ENCODE results near the gene ALDOB. TPM values are rescaled to one million over a fixed set of nuclear protein-coding genes. Genes with fewer than 3 reads are reported as not detected.
"Not testable (repeated sequence)": the region's sequence is repeated elsewhere in the genome, so short reads cannot be mapped to it uniquely, and the experiment has no call there.

ALDOB gene
- total RNA-seq, 1 experiment from 2014 or later = not detected

DNA sequence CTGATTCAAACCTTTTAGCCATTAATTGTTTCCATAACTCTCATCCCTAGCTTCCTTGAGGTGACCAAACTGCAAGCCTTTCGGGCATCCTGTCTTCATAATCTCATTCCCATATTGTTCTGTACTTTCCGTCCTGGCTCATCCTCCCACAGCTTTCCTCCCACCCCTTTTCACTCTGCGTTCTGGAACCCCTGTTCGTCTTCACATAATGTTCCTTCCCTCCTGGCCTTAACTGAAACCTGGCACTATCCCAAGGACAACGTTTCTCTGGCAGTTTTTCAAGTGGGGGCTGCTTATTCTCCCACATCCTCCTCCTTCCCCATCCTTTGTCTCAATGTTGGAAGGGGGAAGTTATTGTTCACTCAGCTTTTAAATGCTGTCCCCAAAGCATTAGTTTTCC, 35.5 kb downstream of the ALDOB start:
- in situ Hi-C loops (cut with HindIII; ENCODE audit: low pct_unique_long_range_greater_than_20kb, low sequenced_read_pairs) = no loop called here
- no peak for DNase-seq (ENCODE audit: low read depth)

DNA sequence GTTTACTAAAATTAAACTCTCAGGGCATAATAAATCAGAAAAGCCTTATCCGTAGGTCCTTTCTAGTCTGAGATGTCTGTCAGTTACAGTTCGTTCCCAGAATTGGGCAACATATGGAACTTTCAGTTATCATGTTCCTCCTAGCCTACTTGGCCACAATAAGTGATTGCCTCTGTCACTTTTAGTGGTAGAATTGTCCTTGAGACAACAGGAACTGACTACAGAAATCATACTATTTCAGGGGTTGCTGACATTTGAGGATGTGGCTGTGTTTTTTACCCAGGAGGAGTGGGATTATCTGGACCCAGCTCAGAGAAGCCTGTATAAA, 36.0 kb downstream of the ALDOB start:
- in situ Hi-C loops (cut with HindIII; ENCODE audit: low pct_unique_long_range_greater_than_20kb, low sequenced_read_pairs) = no loop called here
- no peak for DNase-seq (ENCODE audit: low read depth)

DNA sequence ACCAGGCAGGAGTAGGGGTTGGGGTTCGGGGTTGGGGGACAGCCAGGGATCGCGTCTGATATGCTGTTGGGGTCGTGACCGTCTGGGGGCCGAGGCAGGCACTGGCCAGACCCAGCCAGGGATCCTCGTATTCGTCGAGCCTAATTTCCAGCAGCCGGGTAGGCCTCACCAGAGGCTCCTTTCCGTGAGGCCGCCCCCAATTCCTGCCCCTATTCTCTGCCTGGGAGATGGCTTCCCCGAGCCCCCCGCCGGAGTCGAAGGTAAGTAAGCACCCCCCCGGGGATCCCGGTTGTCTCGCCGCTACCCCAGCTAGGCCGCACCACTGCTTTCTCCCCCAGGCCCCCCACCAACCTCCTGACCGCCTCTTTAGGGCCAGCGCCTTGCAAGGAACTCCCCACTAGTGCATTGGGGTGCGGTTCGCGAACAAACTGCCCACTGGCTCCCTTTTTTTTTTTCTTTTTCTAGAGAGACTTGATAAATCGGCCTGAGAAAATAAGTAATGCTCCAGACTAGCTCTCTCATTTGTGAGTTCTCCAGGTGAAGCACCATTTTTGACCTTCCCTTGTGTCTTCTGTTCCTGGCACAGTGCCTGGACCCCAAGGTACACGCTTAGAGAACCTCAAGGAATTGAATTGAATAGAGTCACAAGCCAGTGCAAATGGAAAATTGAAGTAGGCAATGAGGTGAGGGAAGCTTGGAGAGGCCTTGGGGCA, 36.5 kb downstream of the ALDOB start:
- peak; percentile 9 for DNase-seq (ENCODE audit: low read depth)
- in situ Hi-C loops (cut with HindIII; ENCODE audit: low pct_unique_long_range_greater_than_20kb, low sequenced_read_pairs) = no loop called here

DNA sequence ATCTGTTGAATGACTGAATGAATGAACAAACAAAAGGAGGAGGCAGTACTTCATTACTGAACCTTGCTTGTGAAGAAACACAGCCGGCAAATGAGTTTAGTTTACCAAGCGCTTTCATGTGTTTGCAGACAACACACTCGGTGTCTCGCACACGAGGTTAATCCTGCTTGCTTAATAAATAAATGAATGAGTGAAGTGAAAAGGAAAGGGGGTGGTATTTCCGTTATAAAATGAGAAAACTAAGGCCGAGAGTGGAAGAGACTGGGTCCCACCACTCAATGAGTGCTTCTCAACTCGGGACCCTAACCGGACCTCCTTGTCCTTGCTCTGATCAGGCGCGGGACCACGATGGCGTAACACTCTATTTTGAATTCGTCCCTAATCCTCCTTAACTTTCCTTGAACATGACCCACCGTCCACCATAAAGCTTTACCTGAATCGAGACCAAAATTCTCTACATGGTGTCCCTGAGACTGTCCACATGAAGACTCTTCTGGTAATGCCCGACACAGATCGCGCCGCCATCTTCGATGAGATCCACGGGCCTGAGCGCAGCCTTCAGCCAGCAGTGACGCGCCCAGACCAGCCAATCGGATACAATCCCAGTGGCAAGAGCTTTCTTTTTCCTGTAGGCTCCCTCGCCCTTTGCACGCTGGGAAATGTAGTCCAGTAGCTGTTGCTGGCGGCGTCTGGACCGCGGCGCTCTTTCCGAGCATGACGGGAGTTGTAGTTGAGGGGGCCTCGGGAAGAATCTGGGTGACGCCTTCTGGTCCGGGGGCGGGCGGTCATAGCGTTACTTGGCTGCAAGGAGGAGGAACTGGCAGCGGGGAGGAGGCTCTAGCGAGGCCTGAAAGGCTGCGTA, 37.3 kb downstream of the ALDOB start, which contains the start of the genes MRPL50 and ZNF189:
Gene MRPL50, minus strand, starts transcription at position 551 of the 862 bp plus-strand sequence. Its CDS starts 26 bp downstream, at position 525.
Gene ZNF189, plus strand, starts transcription at position 784 of the 862 bp plus-strand sequence. CDS start 306 bp downstream, outside the sequence.
- in situ Hi-C loops (cut with HindIII; ENCODE audit: low pct_unique_long_range_greater_than_20kb, low sequenced_read_pairs) = no loop called here
- peak; percentile 99 for DNase-seq (ENCODE audit: low read depth)

DNA sequence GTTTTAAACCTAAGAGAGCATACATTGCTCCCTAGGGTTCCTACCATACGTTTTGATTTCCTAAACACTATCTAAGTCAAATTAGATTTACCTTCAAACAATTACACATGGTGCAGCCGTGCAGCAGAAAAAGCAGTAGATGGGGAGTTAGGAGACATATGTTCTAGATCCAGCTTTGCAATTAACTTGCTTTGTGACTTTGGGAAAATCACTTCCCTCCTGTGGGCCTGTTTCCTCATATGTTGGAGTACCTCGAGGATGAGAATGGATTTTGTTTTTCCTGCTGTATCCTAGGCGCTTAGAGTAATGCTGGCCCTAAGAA, 37.9 kb downstream of the ALDOB start:
- DNase-seq (ENCODE audit: low read depth) = no peak
- in situ Hi-C loops (cut with HindIII; ENCODE audit: low pct_unique_long_range_greater_than_20kb, low sequenced_read_pairs) = no loop called here

DNA sequence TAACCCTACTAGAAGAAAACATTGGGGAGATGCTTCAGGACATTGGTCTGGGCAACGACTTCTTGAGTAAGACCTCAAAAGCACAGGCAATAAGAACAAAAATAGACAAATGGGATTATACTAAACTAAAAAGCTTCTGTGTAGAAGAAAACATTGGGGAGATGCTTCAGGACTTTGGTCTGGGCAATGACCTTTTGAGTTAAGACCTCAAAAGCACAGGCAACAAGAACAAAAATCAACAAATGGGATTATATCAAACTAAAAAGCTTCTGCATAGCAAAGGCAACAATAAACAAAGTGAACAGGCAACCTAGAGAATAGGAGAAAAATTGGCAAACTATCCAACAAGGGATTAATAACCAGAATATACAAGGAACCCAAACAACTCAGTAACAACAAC, 40.9 kb downstream of the ALDOB start:
- in situ Hi-C loops (cut with HindIII; ENCODE audit: low pct_unique_long_range_greater_than_20kb, low sequenced_read_pairs) = no loop called here

DNA sequence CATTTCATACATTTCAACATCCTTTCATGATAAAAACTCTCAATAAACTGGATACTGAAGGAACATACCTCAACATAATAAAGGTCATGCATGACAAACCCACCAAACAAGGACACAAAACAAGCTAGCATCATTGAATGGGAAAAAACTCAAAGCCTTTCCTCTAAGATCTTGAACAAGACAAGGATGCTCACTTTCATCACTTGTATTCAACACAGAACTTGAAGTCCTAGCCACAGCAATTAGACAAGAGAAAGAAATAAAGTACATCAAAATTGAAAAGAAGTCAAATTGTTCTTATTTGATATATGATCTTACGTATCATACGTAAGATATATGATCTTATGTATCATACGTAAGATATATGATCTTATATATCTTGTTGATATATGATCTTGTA, 42.4 kb downstream of the ALDOB start:
- in situ Hi-C loops (cut with HindIII; ENCODE audit: low pct_unique_long_range_greater_than_20kb, low sequenced_read_pairs) = no loop called here
- no peak for DNase-seq (ENCODE audit: low read depth)

More for the DNA sequence above, 40.9 kb downstream of the ALDOB start:
- DNase-seq (ENCODE audit: low read depth) = no peak

DNA sequence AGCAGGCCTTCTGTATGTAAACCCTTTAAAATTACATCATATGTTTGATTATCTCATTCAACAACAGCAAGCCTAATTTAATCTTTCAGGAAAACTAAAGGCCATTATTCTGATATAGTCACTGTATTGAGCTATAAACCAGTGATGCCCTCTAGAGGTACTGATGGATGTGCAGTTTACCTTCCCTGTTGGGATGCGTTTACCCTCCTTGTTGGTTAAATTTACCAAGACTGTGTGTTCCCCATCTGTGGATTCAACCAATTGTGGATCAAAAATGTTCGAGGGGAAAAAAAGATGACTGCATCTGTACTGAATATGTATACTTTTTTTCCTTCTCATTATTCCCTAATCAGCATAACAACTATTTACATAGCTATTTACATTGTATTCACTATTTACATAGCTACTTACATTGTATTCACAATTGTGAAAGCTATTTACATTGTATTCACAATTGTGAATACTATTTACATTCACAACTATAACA, 47.0 kb downstream of the ALDOB start:
- in situ Hi-C loops (cut with HindIII; ENCODE audit: low pct_unique_long_range_greater_than_20kb, low sequenced_read_pairs) = no loop called here
- no peak for DNase-seq (ENCODE audit: low read depth)

DNA sequence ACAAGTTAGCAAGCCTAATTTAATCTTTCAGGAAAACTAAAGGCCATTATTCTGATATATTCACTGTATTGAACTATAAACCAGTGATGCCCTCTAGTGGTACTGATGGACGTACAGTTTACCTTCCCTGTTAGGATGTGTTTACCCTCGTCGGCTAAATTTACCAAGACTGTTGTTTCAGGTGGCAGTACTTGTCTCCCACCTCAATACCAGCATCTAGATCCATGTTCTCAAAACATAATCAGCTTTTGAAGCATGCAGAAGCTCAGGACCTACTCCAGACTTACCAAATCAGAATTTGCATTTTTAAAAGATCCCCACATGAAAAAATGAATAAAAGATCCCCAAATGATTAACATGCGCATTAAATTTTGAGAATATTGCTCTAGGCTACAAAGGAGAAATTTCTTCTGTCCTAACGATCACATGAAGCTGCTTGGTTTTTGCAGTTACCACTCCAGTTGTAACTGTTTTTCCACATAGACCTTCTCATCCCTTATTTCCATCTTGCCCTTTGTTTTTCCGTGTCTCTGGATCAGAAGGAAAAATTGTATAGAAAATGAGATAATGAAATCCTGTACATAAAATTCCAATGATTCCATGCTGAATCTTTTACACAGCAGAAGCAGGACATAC, 47.6 kb downstream of the ALDOB start:
- in situ Hi-C loops (cut with HindIII; ENCODE audit: low pct_unique_long_range_greater_than_20kb, low sequenced_read_pairs) = no loop called here
- no peak for DNase-seq (ENCODE audit: low read depth)

DNA sequence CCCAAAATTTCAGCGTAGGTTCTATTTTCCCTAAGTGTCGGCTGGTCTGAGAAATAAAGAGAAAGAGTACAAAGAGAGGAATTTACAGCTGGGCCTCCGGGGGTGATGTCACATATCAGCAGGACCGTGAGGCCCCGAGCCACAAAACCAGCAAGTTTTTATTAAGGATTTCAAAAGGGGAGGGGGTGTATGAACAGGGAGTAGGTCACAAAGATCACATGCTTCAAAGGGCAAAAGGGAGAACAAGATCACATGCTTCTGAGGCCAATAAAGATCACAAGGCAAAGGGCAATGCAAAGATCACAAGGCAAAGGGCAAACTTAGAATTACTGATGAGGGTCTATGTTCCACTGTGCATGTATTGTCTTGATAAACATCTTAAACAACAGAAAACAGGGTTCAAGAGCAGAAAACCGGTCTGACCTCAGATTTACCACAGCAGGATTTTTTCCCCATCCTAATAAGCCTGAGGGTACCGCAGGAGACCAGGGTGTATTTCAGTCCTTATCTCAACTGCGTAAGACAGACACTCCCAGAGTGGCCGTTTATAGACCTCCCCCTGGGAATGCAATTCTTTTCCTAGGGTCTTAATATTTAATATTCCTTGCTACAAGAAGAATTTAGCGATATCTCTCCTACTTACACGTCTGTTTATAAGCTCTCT, 50.6 kb downstream of the ALDOB start, which contains the start of gene BAAT:
Gene BAAT, minus strand, starts transcription at position 134 of the 664 bp plus-strand sequence. CDS start 13,602 bp downstream, outside the sequence.
- DNase-seq (ENCODE audit: low read depth); in situ Hi-C loops (cut with HindIII; ENCODE audit: low pct_unique_long_range_greater_than_20kb, low sequenced_read_pairs): not testable (repeated sequence)

DNA sequence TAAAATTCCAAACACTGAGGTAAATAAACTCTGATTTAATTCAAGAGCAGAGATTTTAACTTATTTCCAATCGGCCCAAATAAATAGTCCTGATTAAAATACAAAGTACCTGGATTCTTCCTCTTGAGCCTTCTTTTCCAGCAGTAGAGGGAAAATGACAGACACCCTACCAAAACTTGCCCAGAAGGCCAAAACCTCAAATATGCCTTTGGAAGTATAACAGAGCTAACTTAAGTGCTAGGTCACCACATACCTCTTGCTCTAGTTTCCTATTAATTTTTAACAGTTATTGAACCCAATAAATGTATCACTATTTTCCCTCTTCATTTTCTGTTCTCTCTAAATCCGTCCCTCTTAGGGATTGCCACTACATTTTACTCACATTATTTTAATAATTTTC, 52.2 kb downstream of the ALDOB start:
- DNase-seq (ENCODE audit: low read depth) = no peak
- in situ Hi-C loops (cut with HindIII; ENCODE audit: low pct_unique_long_range_greater_than_20kb, low sequenced_read_pairs) = no loop called here

DNA sequence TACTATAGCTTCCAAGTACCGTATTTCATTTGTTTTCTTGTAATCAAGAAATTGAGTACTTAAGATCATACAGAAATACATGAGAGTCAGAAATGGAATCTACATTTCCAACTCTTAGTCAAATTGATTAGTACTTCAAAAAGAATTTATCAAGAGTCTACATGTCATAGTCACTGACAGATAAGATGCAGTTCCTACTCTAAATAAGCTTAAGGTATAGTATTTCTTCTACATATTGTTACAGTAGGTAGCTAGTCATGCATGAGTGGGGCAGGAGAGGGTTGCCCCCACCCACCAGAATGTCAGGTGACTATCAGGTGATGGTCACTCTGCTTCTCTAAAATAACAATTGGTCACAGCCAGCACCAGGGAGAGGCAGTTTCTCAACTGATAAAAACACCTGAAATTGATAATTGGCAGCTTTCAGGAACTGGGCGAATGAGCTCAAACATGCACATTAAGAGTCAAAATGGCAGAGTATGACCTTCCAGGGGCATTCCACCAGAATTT, 53.7 kb downstream of the ALDOB start:
- no peak for DNase-seq (ENCODE audit: low read depth)
- in situ Hi-C loops (cut with HindIII; ENCODE audit: low pct_unique_long_range_greater_than_20kb, low sequenced_read_pairs) = no loop called here

DNA sequence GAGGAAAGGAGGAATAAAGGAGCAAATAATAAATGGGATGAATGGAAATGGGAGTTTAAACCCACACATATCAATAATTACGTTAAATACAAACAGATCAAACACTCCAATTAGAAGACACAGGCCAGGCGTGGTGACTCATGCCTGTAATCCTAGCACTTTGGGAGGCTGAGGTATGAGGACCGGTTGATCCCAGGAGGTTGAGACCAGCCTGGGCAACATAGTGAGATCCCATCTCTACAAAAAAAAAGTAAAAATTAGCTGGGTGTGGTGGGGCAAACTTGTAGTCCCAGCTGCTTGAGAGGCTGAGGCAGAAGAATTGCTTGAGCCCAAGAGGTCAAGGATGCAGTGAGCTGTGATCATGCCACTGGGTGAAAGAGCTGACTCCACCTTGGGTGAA, 54.5 kb downstream of the ALDOB start:
- DNase-seq (ENCODE audit: low read depth) = no peak
- in situ Hi-C loops (cut with HindIII; ENCODE audit: low pct_unique_long_range_greater_than_20kb, low sequenced_read_pairs) = no loop called here

DNA sequence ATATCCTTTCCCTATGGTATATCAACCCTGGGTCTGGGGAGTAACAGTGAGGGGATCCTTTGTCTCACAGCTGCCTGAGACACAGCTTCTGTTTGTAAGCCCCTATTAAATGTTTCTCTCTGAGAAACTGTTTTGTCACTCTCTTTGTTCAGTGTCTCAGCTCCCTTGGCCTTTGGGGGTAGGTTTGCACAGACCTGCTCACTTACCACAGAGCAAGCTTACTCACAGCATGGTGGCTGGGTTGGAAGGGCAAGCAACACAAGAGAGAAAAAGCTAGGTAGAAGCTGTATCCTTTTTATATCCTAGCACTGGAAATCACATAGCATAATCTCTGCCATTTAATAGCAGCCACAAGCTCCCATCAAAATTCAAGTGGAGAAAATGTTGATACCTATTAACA, 55.3 kb downstream of the ALDOB start:
- in situ Hi-C loops (cut with HindIII; ENCODE audit: low pct_unique_long_range_greater_than_20kb, low sequenced_read_pairs) = no loop called here
- DNase-seq (ENCODE audit: low read depth) = no peak

DNA sequence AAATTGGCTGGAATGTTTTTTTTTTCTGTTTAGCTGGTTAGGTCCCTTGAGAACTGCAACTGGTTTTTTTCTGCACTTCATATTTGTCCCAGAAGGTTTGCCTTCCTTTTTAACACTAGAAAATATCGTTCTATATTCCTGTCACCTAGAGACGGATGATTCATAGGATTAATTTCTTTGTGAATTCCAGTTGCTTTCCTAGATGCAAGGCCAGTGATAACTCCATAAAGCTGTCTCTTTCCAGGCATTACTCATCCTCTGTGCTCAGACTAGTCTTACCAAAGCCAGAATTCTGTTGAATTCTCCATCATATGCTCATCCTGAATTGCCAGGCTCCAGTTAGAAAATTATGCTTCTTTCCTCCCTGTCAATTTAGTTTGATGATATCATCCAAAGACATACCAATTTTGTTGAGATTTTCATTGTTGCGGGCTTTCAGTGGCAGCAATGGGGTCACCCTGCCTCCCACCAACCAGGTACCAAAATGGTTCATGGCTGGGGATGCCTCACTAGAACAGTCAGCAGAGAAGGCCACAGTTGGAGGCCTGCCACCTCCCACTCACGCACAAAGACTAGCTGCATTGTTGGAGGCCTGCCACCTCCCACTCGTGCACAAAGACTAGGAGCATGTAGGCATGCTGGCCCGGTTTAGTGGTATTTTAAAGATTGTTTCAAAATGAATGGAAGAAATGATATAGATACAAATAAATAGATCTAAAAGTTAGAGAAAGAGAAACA, 59.3 kb downstream of the ALDOB start:
- no peak for DNase-seq (ENCODE audit: low read depth)
- in situ Hi-C loops (cut with HindIII; ENCODE audit: low pct_unique_long_range_greater_than_20kb, low sequenced_read_pairs) = no loop called here

DNA sequence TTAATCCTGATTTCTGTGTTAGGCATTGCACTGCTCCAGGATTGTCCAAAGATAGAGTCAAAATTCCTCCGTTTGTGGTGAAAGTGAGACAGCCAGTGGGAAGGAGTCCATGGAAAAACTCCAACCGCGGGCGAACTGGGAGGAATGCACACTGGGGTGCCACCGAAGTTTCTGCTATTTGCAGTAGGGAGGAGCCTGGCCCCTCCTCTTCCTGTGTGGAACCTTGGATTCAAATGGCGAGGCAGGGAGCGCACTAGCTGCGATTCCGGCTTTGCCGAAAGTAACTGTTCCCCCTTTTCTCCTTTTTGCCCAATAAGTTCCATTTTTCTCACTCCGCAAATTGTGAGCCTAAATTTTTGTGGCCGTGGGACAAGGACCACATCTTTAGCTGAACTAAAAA, 60.0 kb downstream of the ALDOB start:
- DNase-seq (ENCODE audit: low read depth) = no peak
- in situ Hi-C loops (cut with HindIII; ENCODE audit: low pct_unique_long_range_greater_than_20kb, low sequenced_read_pairs) = no loop called here

DNA sequence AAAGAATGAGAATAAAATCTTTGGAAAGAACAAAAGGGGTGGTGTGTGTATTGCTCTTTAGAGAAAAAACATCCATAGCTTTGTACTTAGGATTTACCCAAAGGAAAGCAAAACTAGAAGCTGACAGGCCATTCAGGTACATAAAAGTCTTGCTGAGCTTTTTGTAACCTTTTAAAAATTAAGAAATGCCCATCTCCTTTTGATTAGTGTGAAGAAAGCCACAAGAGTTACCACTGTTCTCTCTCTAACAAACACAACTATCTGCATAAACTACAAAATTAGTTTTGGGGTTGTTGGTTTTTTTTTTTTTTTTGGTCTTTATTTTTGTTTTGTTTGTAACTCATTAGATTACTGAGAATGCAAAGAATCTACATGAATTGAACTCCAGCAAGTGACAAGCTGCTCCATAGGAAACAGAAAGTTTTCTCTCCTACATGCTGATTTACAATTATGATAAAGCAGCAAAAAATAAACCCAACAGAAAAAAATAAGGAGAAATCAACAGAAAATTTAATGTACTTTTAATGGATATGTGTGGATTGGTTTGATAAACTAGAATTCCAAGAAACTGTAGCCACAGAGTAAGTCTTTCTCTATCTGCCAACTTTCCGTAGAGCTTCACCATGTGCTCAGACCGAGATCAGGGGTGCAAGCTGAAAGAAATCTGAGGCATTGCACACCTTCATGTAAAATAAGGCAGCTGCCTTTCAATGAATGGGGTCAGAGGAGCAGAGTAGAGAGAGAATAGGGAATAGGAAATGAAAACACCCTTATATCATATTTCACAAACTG, 63.1 kb downstream of the ALDOB start:
- no peak for DNase-seq (ENCODE audit: low read depth)
- in situ Hi-C loops (cut with HindIII; ENCODE audit: low pct_unique_long_range_greater_than_20kb, low sequenced_read_pairs) = no loop called here
